ENCODE measurements around the gene ATP13A2.

GRCh38 chr1:17011439-17012307, at the start of gene ATP13A2:
- TF ChIP-seq CTCF (IDR thresholded peaks at IDR 0.05 in 4 of 5, conservative IDR thresholded peaks at IDR 0.05 in 1 of 5) (no peak), POLR2A (IDR thresholded peaks at IDR 0.05) (peak; percentile 53 to 63)
